SK-N-SH (cell line): Measurements from ENCODE around the gene SCTR.

Experiments used
- CTCF ChIP-seq: fragments of 200-600 bp; sonication (generic); IDR thresholded peaks from 2 replicates; pipeline ENCODE4 v1.6.1; 2017; ENCODE audit warnings: antibody characterized with exemption, mild to moderate bottlenecking, moderate library complexity
- EP300 ChIP-seq, 2 experiments: IDR thresholded peaks; 2 replicates each; pipeline versions ENCODE4 v1.4.0 to v1.6.1; 2012; ENCODE audit warnings: borderline replicate concordance in 1 of 2, low read depth in 1 of 2, low read length in 1 of 2
- FOXM1 ChIP-seq: IDR thresholded peaks from 2 replicates; pipeline ENCODE4 v1.4.0; 2012; ENCODE audit warnings: low read depth, mild to moderate bottlenecking
- MXI1 ChIP-seq: IDR thresholded peaks from 2 replicates; pipeline ENCODE4 v1.6.1; 2012; ENCODE audit warnings: mild to moderate bottlenecking, low read depth, low read length, improper control_type of control experiment
- POLR2AphosphoS5 ChIP-seq: IDR thresholded peaks from 2 replicates; pipeline ENCODE4 v1.6.1; 2012; ENCODE audit warnings: low read depth, low read length
- REST ChIP-seq: IDR thresholded peaks from 2 replicates; pipeline ENCODE4 v1.6.1; 2012; ENCODE audit warnings: mild to moderate bottlenecking, low read depth, low read length, moderate library complexity
- RFX5 ChIP-seq: IDR thresholded peaks from 2 replicates; pipeline ENCODE4 v1.6.1; 2012; ENCODE audit warnings: mild to moderate bottlenecking, improper control_type of control experiment, low read length
- SIN3A ChIP-seq: IDR thresholded peaks from 2 replicates; pipeline ENCODE4 v1.6.1; 2012; ENCODE audit warnings: low read depth, mild to moderate bottlenecking, low read length, moderate library complexity, borderline replicate concordance
- ZBTB33 ChIP-seq: IDR thresholded peaks from 2 replicates; pipeline ENCODE4 v1.4.0; 2012; ENCODE audit warnings: low read depth, borderline replicate concordance

GRCh38 chr2:119549241-119549640, 25.0 kb upstream of the SCTR start:
- no peak for TF ChIP-seq MXI1
- no peak for TF ChIP-seq REST
- no peak for TF ChIP-seq SIN3A
- no peak for TF ChIP-seq EP300 (IDR thresholded peaks at IDR 0.05; ENCODE audit: borderline replicate concordance in 1 of 2, low read depth in 1 of 2, low read length in 1 of 2)
- TF ChIP-seq FOXM1 = no peak
- no peak for TF ChIP-seq CTCF
- TF ChIP-seq POLR2AphosphoS5 = no peak
- no peak for TF ChIP-seq ZBTB33
- TF ChIP-seq RFX5 = no peak
